ENCODE results near the gene CARD14.
"Not testable (repeated sequence)": the region's sequence is repeated elsewhere in the genome, so short reads cannot be mapped to it uniquely, and the experiment has no call there.

The CARD14 gene

GRCh38 chr17:80146121-80147034 is 23.5 kb upstream of the CARD14 start:
- peak overlapping the region; percentile 87 for H3K4me3 ChIP-seq (ENCODE audit: low read length)
- DNase-seq (ENCODE audit: low read depth, low spot score), result no peak

GRCh38 chr17:80147035-80147822 is 22.6 kb upstream of the CARD14 start, which contains the start of gene EIF4A3:
TSS of gene EIF4A3 (minus strand) at chr17:80147128. CDS start at chr17:80146961, 167 bp downstream.
- H3K4me3 ChIP-seq (ENCODE audit: low read length), result peak within 1 kb of the TSS; percentile 87

GRCh38 chr17:80151333-80151732 is 18.5 kb upstream of the CARD14 start:
- DNase-seq (ENCODE audit: low read depth, low spot score), result no peak
- no peak overlapping the region for H3K4me3 ChIP-seq (ENCODE audit: low read length)

More at GRCh38 chr17:80147035-80147822, 22.6 kb upstream of the CARD14 start, which contains the start of gene EIF4A3:
- peak; percentile 99 for DNase-seq (ENCODE audit: low read depth, low spot score)

GRCh38 chr17:80152081-80152702 is 17.6 kb upstream of the CARD14 start:
- H3K4me3 ChIP-seq (ENCODE audit: low read length), result no peak overlapping the region
- DNase-seq (ENCODE audit: low read depth, low spot score), result peak; percentile 70

GRCh38 chr17:80153004-80153403 is 16.8 kb upstream of the CARD14 start:
- no peak overlapping the region for H3K4me3 ChIP-seq (ENCODE audit: low read length)

GRCh38 chr17:80154166-80154565 is 15.7 kb upstream of the CARD14 start:
- DNase-seq (ENCODE audit: low read depth, low spot score), result no peak
- H3K4me3 ChIP-seq (ENCODE audit: low read length), result no peak overlapping the region

More at GRCh38 chr17:80153004-80153403, 16.8 kb upstream of the CARD14 start:
- no peak for DNase-seq (ENCODE audit: low read depth, low spot score)

DNA sequence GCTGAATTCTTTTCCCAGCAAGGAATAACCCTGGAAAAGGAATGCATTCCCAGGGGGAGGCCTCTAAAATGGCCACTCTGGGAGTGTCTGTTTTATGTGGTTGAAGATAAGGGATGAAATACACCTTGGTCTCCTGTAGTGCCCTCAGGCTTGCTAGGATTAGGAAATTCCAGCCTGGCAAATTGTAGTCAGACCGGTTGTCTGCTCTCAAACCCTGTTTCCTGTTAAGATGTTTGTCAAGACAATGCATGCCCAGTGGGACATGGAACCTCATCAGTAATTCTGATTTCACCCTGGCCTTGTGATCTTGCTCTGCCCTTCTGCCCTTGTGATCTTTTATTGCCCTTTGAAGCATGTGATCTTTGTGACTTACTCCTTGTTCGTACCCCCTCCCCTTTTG is 14.2 kb upstream of the CARD14 start:
- H3K4me3 ChIP-seq (ENCODE audit: low read length); DNase-seq (ENCODE audit: low read depth, low spot score): not testable (repeated sequence)

DNA sequence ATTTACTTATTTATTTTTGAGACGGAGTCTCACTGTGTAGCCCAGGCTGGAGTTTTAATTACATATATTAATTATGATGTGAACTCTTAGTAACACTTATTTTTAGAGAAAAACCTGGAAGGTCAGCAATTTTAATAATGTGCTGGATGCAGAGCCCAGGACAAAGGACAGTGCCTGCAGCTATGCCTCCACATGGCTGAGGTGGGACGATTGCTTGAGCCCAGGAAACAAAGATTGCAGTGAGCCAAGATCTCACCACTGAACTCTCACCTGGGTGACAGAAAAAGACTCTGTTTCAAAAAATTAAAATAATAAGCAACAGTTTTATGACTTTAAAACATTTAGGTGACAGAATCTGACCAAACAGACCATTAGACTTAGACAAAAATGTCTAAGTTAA is 11.0 kb upstream of the CARD14 start:
- DNase-seq (ENCODE audit: low read depth, low spot score), result no peak
- H3K4me3 ChIP-seq (ENCODE audit: low read length), result no peak overlapping the region

DNA sequence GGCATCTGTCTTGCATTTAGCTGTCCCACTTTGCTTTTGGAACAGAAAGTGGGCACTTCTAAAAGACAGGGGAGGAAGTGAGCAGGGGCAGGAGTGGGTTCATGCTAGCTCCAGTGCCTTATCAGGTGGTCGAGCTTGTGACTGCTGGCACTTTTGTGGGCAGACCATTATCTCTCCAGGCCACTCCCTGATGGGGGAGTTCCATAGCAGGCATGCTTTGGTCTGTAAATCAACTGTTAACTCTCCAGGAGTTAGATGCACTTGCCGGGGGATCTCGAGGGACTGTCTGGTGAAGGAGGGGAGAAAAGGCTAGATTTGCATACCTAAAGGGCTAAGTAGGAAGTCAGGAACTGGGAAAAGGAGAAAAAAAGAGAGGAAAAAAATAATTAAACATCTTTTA is 9.3 kb upstream of the CARD14 start:
- no peak for DNase-seq (ENCODE audit: low read depth, low spot score)
- H3K4me3 ChIP-seq (ENCODE audit: low read length), result no peak overlapping the region

DNA sequence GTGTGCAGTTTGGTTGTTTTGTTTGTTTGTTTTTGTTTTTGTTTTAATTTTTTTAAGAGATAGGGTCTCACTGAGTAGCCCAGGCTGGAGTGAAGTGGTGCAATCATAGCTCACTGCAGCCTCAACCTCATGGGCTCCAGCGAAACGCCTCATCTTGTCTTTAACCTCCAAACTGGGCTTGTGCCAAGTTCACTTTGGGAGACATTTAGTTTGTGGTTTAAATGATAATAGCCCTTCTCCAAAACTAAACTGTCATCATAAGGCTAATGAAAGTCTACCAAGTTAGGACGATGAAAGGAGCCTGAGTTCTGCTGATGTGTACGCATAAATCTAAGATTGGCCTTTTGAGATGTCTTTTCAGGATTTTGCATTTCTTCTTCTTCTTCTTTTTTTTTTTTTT is 6.5 kb upstream of the CARD14 start:
- no peak overlapping the region for H3K4me3 ChIP-seq (ENCODE audit: low read length)
- DNase-seq (ENCODE audit: low read depth, low spot score), result no peak

- no peak for DNase-seq (ENCODE audit: low read depth, low spot score)
- H3K4me3 ChIP-seq (ENCODE audit: low read length), result no peak overlapping the region
Observed at GRCh38 chr17:80164185-80164584, 5.6 kb upstream of the CARD14 start.

DNA sequence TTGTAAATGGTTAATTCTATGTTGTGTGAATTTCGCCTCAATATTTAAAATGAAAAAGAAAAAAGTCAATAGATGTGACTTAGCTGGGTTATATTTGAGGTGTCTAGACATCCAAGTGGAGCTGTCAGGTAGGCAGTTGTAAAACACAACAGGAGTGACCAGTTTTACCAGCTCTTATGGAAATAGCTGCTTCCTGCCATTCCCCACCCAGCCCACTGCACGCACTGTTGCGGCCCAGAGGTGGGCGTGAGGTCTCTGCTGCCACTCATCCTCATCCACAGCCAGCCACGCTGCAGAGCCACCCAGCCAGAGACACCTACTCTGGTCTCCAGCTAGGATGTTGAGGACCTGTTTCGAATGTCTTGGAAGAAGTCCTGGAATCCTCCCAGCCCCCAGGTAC is 3.4 kb upstream of the CARD14 start:
- DNase-seq (ENCODE audit: low read depth, low spot score), result no peak
- H3K4me3 ChIP-seq (ENCODE audit: low read length), result no peak overlapping the region

DNA sequence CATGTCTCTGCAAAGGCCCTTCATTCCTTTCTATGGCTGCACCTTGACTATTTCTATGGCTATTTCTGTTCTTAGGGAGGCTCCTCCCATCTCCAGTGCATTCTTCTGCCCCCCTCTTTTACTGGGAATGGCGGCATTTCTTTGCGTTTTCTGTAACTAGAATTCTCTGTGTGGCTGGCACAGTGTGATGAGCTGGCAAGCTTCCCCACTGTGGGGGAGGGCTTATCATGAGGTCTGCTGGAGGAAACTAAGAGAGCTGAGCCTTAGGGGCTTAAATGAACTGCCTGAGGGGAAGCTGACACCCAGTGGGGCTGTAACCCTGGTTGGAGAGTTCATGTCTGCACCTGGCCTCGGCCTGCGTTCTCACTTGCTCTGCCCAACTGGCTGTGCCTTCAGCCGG is 1.5 kb upstream of the CARD14 start:
- DNase-seq (ENCODE audit: low read depth, low spot score), result no peak
- H3K4me3 ChIP-seq (ENCODE audit: low read length), result no peak overlapping the region

DNA sequence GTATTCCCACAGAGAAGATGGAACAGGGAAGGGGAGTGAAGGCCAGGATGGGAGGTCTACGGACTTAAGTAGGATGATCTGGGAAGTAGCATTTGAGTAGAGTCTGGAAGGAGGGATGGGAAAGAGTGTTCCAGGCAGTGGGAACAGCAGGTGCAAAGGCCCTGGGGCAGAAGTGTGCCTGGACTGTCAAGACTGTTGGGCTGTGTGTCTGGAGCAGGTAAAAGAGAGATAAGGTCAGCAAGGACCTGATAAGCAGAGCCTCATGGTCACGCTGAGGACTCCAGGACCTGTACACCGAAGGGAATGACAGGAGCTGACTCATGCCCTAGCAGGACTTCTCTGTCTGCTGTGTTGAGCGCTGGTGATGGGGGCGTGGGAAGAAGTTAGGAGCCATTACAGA is 723 bp upstream of the CARD14 start:
- no peak overlapping the region for H3K4me3 ChIP-seq (ENCODE audit: low read length)
- no peak for DNase-seq (ENCODE audit: low read depth, low spot score)

DNA sequence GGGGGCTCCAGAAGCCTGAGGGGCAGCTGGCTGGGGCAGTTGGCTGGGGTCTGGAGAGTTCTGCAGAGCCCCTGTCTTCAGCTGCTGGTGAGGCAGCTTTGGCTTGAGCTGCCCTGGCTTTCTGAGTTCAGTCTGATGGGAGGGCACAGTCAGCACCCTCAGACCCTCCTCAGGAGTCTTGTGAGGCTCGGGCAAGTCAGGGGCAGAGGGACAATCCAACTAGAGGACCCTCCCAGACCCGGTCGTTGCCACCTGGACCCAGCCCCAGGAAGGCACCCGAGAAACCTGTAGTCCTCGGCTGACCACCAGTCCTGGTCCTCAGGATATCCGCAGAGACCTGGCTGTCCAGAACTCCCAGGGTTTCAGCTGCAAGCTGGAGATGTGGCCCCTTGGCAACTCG is 1.9 kb downstream of the CARD14 start:
- no peak overlapping the region for H3K4me3 ChIP-seq (ENCODE audit: low read length)
- DNase-seq (ENCODE audit: low read depth, low spot score), result no peak

- H3K4me3 ChIP-seq (ENCODE audit: low read length), result no peak overlapping the region
- no peak for DNase-seq (ENCODE audit: low read depth, low spot score)
Observed at GRCh38 chr17:80173126-80173525, 3.3 kb downstream of the CARD14 start.

GRCh38 chr17:80173916-80174315 is 4.1 kb downstream of the CARD14 start:
- DNase-seq (ENCODE audit: low read depth, low spot score), result no peak
- no peak overlapping the region for H3K4me3 ChIP-seq (ENCODE audit: low read length)

- H3K4me3 ChIP-seq (ENCODE audit: low read length), result no peak overlapping the region
- no peak for DNase-seq (ENCODE audit: low read depth, low spot score)
Observed at GRCh38 chr17:80176757-80177156, 6.9 kb downstream of the CARD14 start.

DNA sequence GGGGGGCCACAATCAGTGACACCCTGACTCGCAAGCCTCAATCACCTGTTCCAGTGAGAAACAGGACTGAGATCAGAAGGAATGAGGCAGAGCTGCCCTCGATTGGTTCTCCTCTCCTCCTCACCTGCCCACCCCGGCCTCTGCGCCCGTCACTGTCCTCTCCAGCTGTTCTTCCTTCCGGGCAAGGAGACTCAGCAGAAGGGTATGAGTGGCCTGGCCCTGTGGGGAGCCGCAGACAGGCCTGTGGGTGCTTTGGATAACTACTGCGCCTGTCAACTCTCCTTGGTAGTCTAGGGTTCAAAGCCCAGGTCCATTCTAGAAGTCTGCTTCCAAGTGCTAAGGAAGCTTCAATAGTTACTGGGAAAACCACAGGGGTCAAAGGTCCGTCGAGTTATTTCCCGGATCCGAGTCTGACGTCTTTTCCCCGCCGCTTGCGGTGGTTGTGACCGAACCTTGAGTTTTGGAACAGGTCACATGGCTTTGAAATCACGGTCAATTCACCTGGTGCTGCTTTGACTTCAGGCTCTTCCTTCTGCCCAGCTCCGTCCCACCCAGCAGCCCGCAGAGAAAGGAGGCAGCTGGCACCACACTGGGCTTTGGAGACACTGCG is 8.3 kb downstream of the CARD14 start:
- DNase-seq (ENCODE audit: low read depth, low spot score), result no peak
- no peak overlapping the region for H3K4me3 ChIP-seq (ENCODE audit: low read length)
